ENCODE data around the gene INTS14.

DNA sequence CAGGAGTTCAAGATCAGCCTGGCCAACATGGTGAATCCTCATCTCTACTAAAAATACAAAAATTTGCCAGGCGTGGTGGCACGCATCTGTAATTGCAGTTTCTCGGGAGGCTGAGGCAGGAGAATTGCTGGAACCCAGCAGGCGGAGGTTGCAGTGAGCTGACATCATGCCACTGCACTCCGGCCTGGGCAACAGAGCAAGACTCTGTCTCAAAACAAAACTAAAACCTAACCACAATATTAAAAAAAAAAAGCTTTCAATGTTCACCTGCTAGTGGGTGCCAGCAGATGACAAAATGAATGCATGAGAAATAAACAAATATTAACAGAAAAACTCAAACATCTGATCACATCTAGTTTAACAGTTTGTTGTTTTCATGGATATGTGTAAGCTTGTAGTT lies 19.8 kb upstream of the INTS14 start:
- TF ChIP-seq, protein P1, sequence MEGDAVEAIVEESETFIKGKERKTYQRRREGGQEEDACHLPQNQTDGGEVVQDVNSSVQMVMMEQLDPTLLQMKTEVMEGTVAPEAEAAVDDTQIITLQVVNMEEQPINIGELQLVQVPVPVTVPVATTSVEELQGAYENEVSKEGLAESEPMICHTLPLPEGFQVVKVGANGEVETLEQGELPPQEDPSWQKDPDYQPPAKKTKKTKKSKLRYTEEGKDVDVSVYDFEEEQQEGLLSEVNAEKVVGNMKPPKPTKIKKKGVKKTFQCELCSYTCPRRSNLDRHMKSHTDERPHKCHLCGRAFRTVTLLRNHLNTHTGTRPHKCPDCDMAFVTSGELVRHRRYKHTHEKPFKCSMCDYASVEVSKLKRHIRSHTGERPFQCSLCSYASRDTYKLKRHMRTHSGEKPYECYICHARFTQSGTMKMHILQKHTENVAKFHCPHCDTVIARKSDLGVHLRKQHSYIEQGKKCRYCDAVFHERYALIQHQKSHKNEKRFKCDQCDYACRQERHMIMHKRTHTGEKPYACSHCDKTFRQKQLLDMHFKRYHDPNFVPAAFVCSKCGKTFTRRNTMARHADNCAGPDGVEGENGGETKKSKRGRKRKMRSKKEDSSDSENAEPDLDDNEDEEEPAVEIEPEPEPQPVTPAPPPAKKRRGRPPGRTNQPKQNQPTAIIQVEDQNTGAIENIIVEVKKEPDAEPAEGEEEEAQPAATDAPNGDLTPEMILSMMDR (IDR thresholded peaks at IDR 0.05): no peak
- TF ChIP-seq EZH2phosphoT487 (IDR thresholded peaks at IDR 0.05) (no peak), EZH2 (IDR thresholded peaks at IDR 0.05) (no peak)
